GM04504 (cell line): Measurements from ENCODE around the gene POLD4.
"Not testable (repeated sequence)": the region's sequence is repeated elsewhere in the genome, so short reads cannot be mapped to it uniquely, and the experiment has no call there.

Source experiments
- DNase-seq: peaks from one replicate; pipeline ENCODE4 v3.0.0-alpha.2; 2012; ENCODE audit warnings: low read depth

Gene POLD4

GRCh38 chr11:67351275-67352005, 1.9 kb downstream of the POLD4 start:
- DNase-seq = no peak

- DNase-seq = no peak
Measured at GRCh38 chr11:67349928-67350465, 3.3 kb downstream of the POLD4 start.

DNA sequence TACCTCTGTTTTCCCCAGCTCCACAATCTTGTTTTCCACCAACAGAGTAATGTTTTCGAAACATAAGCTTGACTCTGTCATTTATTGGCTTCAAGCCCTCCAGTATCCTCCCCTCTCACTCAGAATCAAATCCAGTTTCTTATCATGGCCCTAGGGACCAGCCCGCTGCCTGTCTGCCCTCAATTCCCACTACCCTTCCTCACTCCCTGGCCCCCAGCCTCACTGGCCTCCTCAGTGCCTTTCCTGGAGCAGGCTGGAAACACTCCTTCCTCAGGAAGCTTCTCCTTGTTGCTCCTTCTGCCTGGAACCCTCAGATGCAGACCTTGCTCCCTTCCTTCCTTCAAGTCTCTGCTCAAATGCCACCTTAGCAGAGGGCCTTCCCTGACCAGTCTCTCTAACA, 3.9 kb downstream of the POLD4 start:
- no peak for DNase-seq

- DNase-seq = no peak
Measured at GRCh38 chr11:67349036-67349435, 4.3 kb downstream of the POLD4 start.

- no peak for DNase-seq
Measured at GRCh38 chr11:67347964-67348749, 5.2 kb downstream of the POLD4 start.

- no peak for DNase-seq
Measured at GRCh38 chr11:67345920-67346819, 7.2 kb downstream of the POLD4 start.

- DNase-seq = no peak
Measured at GRCh38 chr11:67345247-67345919, 8.0 kb downstream of the POLD4 start.

DNA sequence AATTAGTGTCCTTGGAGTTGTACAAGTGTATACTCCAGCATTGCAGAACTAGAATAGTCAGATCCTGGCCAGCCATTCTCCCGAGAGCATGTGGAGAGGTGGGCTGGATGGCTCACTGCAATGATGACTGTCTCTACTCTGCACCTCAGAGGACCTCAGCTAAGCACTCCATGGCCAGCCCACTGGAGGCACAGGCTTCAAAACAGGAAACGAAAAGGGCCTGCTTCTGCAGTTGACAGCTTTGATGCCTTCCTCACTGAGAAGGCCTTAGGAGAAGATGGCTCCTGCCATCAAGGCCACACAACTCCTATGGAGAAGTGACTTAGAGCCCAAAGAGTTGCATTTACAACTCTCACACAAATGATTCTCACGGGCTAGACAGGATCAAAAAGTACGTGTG, 9.1 kb downstream of the POLD4 start:
- DNase-seq = no peak

- no peak for DNase-seq
Measured at GRCh38 chr11:67337257-67337656, 16.1 kb downstream of the POLD4 start.

GRCh38 chr11:67332081-67332691, 21.2 kb downstream of the POLD4 start:
- no peak for DNase-seq

DNA sequence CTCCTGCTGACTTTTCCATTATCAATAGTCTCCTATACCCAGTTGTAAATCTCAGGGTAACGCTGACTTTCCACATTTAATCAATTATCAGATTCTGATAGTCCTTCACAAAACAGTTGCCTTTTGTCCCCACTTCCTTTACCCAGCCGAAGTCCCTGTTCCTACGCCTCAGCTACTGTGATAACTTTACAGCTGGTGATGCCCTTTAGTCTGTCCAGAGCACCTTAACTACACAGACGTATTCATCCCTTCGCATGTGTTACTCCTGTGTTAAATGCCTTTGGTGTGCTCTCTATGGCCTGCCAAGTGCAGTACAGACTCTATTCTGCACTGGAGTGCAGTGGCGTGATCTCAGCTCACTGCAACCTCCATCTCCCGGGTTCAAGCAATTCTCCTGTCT, 29.8 kb downstream of the POLD4 start:
- DNase-seq = no peak

GRCh38 chr11:67322049-67322448, 31.3 kb downstream of the POLD4 start:
- DNase-seq = no peak

GRCh38 chr11:67321313-67321871, 32.0 kb downstream of the POLD4 start:
- no peak for DNase-seq

DNA sequence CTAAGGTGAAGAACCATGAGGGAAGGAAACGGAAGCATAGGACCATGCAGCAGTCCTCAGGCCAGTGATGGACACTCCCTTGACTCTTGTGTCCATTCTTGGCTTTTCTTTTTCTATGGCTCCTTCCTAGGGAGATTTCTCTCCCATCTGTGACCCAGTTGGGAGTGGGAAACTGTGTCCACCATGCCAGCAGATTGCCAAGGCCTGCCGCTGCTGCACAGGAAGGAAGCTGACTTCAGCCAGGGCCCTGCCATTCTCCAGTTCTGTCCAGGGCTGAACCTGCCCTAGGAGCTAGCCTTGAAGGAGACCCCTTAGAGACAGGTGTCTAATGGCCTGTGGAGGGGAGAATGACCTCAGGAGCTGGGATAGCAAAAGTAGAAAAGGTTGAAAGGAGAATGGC, 32.7 kb downstream of the POLD4 start:
- DNase-seq = no peak

DNA sequence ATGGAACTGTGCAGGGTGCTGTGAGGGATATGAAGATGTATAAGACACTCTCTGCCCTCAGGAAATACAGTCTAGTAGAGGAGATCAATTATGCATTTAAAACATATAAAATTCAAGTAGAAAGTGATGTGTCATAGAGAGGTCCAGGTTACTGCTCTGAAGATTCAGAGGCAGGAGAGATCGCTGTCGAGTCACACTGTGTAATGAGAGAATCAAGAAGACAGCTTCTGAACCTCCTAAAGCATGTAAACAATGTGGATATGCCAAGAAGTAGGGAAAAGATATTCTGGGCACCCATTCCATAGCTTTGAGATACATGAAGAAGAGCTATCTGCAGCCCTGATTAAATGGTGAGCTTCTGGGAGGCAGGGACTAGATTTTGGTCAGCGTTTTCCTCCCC, 33.3 kb downstream of the POLD4 start:
- no peak for DNase-seq

DNA sequence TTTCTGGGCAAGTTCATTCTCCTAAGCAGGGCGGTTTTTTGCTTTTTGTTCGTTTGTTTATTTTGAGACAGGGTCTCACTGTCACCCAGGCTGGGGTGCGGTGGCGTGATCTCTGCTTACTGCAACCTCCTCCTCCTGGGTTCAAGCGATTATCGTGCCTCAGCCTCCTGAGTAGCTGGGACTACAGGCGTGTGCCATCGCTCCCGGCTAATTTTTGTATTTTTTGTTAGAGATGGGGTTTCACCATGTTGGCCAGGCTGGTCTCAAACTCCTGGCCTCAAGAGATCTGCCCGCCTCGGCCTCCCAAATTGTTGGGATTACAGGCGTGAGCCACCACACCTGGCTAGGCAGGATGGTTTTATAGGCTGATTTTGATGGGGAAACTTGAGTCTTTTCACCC, 34.5 kb downstream of the POLD4 start:
- not testable (repeated sequence) for DNase-seq

GRCh38 chr11:67317888-67318555, 35.3 kb downstream of the POLD4 start:
- DNase-seq = no peak

GRCh38 chr11:67317205-67317887, 36.0 kb downstream of the POLD4 start:
- peak; percentile 84 for DNase-seq

DNA sequence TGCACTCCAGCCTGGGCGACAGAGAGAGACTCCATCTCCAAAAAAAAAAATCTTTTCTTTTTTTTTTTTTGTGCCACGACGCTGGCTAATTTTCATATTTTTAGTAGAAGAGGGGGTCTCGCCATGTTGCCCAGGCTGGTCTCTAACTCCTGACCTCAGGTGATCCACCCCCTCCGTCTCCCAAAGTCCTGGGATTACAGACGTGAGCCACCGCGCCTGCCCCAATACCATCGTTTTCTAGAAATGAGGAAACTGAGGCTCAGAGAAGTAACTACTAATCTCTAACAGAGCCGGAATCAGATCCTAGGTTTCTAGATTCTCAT, 36.5 kb downstream of the POLD4 start:
- no peak for DNase-seq

DNA sequence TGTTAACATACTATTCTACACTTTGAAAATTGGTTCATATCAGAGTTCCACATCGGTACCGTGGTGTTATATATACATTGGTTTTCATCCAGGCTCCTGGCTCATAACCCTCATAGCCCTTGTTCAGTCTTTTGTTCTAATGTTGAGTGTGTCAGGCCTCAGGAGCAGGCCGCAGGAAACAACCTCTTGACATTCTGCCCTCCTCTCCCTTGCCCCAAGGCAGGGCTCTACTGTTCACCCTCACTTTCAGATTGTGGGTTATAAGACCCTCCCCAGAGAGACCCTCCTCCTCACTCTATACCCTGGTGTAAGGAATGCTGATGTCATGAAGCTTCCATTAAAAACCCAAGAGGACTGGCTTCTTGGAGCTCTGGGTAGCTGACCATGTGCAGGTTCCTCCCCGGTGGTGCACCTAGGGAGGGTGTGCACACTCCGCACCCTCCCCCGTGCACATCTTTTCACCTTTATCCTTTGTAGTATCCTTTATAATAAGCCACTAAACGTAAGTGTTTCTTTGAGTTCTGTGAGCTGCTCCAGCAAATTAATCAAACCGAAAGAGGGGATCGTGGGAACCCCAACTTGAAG, 37.9 kb downstream of the POLD4 start:
- no peak for DNase-seq
